ENCODE measurements around the gene TMEM266. TPM values are rescaled to one million over a fixed set of nuclear protein-coding genes. Genes with fewer than 3 reads are reported as not detected.

TMEM266 gene
- total and polyA plus RNA-seq, 2 of the 4 experiments (the other 2 are of a cell fraction) = not detected

DNA sequence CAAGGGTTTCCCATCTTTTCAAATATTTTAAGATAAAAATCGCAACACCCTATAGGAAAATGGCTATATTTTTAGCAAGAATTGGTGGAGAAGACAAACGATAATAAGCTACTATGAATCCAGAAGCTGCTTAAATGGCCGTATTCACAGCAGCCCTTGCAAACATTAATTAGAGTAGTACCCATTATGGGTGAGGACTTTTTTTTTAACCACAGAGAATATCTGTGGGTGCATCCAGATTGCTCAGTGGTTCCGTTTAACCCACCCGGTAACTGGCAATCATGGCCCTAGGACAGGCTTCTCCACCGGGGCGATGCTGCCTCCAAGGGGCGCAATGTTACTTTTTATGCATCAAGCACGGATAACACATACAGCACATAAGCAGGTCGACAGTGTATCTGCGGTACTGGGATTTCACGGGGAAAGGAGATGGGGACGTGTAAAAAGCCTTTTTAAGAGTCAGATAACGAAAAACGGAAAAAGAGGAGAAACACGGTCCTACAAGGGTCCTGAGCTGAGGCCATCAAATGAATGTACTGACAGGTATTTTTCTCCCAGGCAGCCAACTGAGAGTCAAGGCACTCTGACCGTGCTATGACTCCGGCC lies 968 bp upstream of the TMEM266 start:
- no peaks in the 10 kb centered on the region for H4K20me1 ChIP-seq (ENCODE audit: insufficient read depth, low read length)
- CTCF ChIA-PET = interaction anchor here (3.5 kb wide), 1 partner anchor 81 kb away, joined by 29 read pairs; no protein-coding TSS in a partner anchor
- dilution Hi-C loops (cut with HindIII; ENCODE audit: low sequenced_read_pairs, unreplicated experiment) = no loop called here

More for the DNA sequence above, 968 bp upstream of the TMEM266 start:
- no peaks in the 10 kb centered on the region for H3K9me3 ChIP-seq (ENCODE audit: control insufficient read depth, insufficient read depth, low read length)
- H3K9me1 ChIP-seq (ENCODE audit: insufficient read depth, low read length) = no peaks in the 10 kb centered on the region
- no peak overlapping the region for H3K14ac ChIP-seq (replicated peaks; ENCODE audit: low read depth, low read length)
- 0% methylated on average over 5 of the region's 18 CpGs; no CpG with 5 or more reads in 1 of the 2 experiments for WGBS, 2 experiments (ENCODE audit: extremely low coverage in 2 of 2, insufficient read length in 1 of 2)
- H3K23ac ChIP-seq (ENCODE audit: low read depth, low read length) = 0 out of 2 replicates have a peak overlapping the region, but pooled peaks have one; percentile 10
- H3K9ac ChIP-seq (ENCODE audit: low read depth, low read length) = no peak overlapping the region
- H2BK120ac ChIP-seq (ENCODE audit: low read depth, low read length) = no peak overlapping the region
- no peak overlapping the region for H4K5ac ChIP-seq (ENCODE audit: low read depth, low read length)
- H2AFZ ChIP-seq (replicated peaks; ENCODE audit: low read length, poor library complexity) = peak overlapping the region; percentile 89
- no TSS peak for BruUV-seq (replicated peaks)
- H3K27me3 ChIP-seq (ENCODE audit: control insufficient read depth, insufficient read depth, low read length) = peaks cover 57% of the 10 kb centered on the region
- POLR2A ChIA-PET (ENCODE audit: unreplicated experiment) = no interaction called here
- no peak overlapping the region for H2BK5ac ChIP-seq (ENCODE audit: low read depth, low read length, poor library complexity, severe bottlenecking)
- no peak overlapping the region for H4K8ac ChIP-seq (ENCODE audit: low read depth in 2 of 2, low read length in 2 of 2)
- no peak overlapping the region for H3K56ac ChIP-seq (ENCODE audit: extremely low read depth, insufficient read depth, low read length)
- no peaks in the 10 kb centered on the region for H3K36me3 ChIP-seq (ENCODE audit: control insufficient read depth, insufficient read depth, low read length)
- DNase-seq = no peak
- H3K79me1 ChIP-seq (ENCODE audit: low read depth in 1 of 2, low read length in 2 of 2) = no peaks in the 10 kb centered on the region
- H2AK9ac ChIP-seq (replicated peaks; ENCODE audit: low read depth, low read length, poor library complexity) = no peak overlapping the region
- H2AK5ac ChIP-seq (ENCODE audit: low read depth, low read length) = no peak overlapping the region
- no peak overlapping the region for H4K91ac ChIP-seq (ENCODE audit: insufficient read depth, low read depth, low read length)
- in situ Hi-C loops (cut with MboI; ENCODE audit: low sequenced_read_pairs) (no loop called here), intact Hi-C loops (cut with micrococcal nuclease) (loop anchor here (5.0 kb wide), 1 partner anchor 808 kb away; no protein-coding TSS in a partner anchor)
- no peak overlapping the region for H3K18ac ChIP-seq (ENCODE audit: low read depth, low read length)
- H2BK15ac ChIP-seq (ENCODE audit: low read depth, low read length) = no peak overlapping the region
- H3K27ac ChIP-seq (ENCODE audit: insufficient read depth, low read length) = no peak overlapping the region
- peak overlapping the region; percentile 93 for H3K4me2 ChIP-seq (ENCODE audit: low read depth, low read length)
- H3K4me3 ChIP-seq (ENCODE audit: insufficient read depth, low read depth, low read length) = peak overlapping the region; percentile 55
- no peak overlapping the region for H2BK20ac ChIP-seq (ENCODE audit: low read depth, low read length)
- ATAC-seq (ENCODE audit: low read depth) = no peak
- no peak overlapping the region for H3K4ac ChIP-seq (ENCODE audit: low read depth, low read length)
- H3K4me1 ChIP-seq (ENCODE audit: control insufficient read depth, insufficient read depth, low read length) = peaks cover 1% of the 10 kb centered on the region; the same call in 1 of the 2 replicates
- TF ChIP-seq MAFK (IDR thresholded peaks at IDR 0.05; ENCODE audit: low read depth, low read length) (no peak), CEBPB (IDR thresholded peaks at IDR 0.05; ENCODE audit: low read depth, low read length) (no peak), SMC3 (IDR thresholded peaks at IDR 0.05; ENCODE audit: low read depth, low read length) (no peak), RCOR1 (IDR thresholded peaks at IDR 0.05; ENCODE audit: insufficient replicate concordance, low read length) (no peak), RAD21 (IDR thresholded peaks at IDR 0.05; ENCODE audit: low read length) (no peak), FOS (IDR thresholded peaks at IDR 0.05; ENCODE audit: low read depth, low read length) (no peak), MAZ (IDR thresholded peaks at IDR 0.05; ENCODE audit: borderline replicate concordance, low read depth, low read length) (no peak), BHLHE40 (IDR thresholded peaks at IDR 0.05; ENCODE audit: low read depth, low read length) (no peak), POLR2A (IDR thresholded peaks at IDR 0.05; ENCODE audit: low read depth, low read length) (no peak), RFX5 (IDR thresholded peaks at IDR 0.05; ENCODE audit: low read depth, low read length) (no peak), MXI1 (IDR thresholded peaks at IDR 0.05; ENCODE audit: borderline replicate concordance, low read depth, low read length) (no peak), CHD1 (IDR thresholded peaks at IDR 0.05; ENCODE audit: low read depth, low read length) (no peak), NFE2L2 (IDR thresholded peaks at IDR 0.05; ENCODE audit: low read depth, low read length) (no peak)
- TF ChIP-seq, protein P1, sequence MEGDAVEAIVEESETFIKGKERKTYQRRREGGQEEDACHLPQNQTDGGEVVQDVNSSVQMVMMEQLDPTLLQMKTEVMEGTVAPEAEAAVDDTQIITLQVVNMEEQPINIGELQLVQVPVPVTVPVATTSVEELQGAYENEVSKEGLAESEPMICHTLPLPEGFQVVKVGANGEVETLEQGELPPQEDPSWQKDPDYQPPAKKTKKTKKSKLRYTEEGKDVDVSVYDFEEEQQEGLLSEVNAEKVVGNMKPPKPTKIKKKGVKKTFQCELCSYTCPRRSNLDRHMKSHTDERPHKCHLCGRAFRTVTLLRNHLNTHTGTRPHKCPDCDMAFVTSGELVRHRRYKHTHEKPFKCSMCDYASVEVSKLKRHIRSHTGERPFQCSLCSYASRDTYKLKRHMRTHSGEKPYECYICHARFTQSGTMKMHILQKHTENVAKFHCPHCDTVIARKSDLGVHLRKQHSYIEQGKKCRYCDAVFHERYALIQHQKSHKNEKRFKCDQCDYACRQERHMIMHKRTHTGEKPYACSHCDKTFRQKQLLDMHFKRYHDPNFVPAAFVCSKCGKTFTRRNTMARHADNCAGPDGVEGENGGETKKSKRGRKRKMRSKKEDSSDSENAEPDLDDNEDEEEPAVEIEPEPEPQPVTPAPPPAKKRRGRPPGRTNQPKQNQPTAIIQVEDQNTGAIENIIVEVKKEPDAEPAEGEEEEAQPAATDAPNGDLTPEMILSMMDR (conservative IDR thresholded peaks at IDR 0.05; ENCODE audit: low read depth, low read length) = no peak
- TF ChIP-seq, protein P2, sequence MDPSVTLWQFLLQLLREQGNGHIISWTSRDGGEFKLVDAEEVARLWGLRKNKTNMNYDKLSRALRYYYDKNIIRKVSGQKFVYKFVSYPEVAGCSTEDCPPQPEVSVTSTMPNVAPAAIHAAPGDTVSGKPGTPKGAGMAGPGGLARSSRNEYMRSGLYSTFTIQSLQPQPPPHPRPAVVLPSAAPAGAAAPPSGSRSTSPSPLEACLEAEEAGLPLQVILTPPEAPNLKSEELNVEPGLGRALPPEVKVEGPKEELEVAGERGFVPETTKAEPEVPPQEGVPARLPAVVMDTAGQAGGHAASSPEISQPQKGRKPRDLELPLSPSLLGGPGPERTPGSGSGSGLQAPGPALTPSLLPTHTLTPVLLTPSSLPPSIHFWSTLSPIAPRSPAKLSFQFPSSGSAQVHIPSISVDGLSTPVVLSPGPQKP (IDR thresholded peaks at IDR 0.05; ENCODE audit: borderline replicate concordance, low read depth, low read length) = no peak
- TF ChIP-seq, protein P3, sequence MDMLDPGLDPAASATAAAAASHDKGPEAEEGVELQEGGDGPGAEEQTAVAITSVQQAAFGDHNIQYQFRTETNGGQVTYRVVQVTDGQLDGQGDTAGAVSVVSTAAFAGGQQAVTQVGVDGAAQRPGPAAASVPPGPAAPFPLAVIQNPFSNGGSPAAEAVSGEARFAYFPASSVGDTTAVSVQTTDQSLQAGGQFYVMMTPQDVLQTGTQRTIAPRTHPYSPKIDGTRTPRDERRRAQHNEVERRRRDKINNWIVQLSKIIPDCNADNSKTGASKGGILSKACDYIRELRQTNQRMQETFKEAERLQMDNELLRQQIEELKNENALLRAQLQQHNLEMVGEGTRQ (IDR thresholded peaks at IDR 0.05; ENCODE audit: low read depth, low read length) = no peak
